ENCODE data around the gene RGS8. TPM values are rescaled to one million over a fixed set of nuclear protein-coding genes. Genes with fewer than 3 reads are reported as not detected.

RGS8 gene
- total RNA-seq, 1 donor: not detected

GRCh38 chr1:182688436-182689205, 4.2 kb upstream of the RGS8 start:
- DNase-seq (ENCODE audit: low read depth): no peak
- no peak for TF ChIP-seq CTCF (IDR thresholded peaks at IDR 0.05; ENCODE audit: insufficient read depth, low read length)
- no peak overlapping the region for H3K4me3 ChIP-seq (ENCODE audit: low read depth, low read length)

GRCh38 chr1:182687361-182687760, 3.0 kb upstream of the RGS8 start:
- DNase-seq (ENCODE audit: low read depth): no peak
- no peak overlapping the region for H3K4me3 ChIP-seq (ENCODE audit: low read depth, low read length)
- TF ChIP-seq CTCF (IDR thresholded peaks at IDR 0.05; ENCODE audit: insufficient read depth, low read length): no peak

GRCh38 chr1:182686446-182686845, 2.1 kb upstream of the RGS8 start:
- no peak for DNase-seq (ENCODE audit: low read depth)
- no peak overlapping the region for H3K4me3 ChIP-seq (ENCODE audit: low read depth, low read length)
- no peak for TF ChIP-seq CTCF (IDR thresholded peaks at IDR 0.05; ENCODE audit: insufficient read depth, low read length)

- no peak for TF ChIP-seq CTCF (IDR thresholded peaks at IDR 0.05; ENCODE audit: insufficient read depth, low read length)
- DNase-seq (ENCODE audit: low read depth): no peak
- no peak overlapping the region for H3K4me3 ChIP-seq (ENCODE audit: low read depth, low read length)
Measured at GRCh38 chr1:182685215-182685614, 828 bp upstream of the RGS8 start.

- DNase-seq (ENCODE audit: low read depth): no peak
- H3K4me3 ChIP-seq (ENCODE audit: low read depth, low read length): no peak overlapping the region
- no peak for TF ChIP-seq CTCF (IDR thresholded peaks at IDR 0.05; ENCODE audit: insufficient read depth, low read length)
Measured at GRCh38 chr1:182682898-182683501, 1.4 kb downstream of the RGS8 start.

GRCh38 chr1:182682406-182682805, 2.0 kb downstream of the RGS8 start:
- no peak for DNase-seq (ENCODE audit: low read depth)
- H3K4me3 ChIP-seq (ENCODE audit: low read depth, low read length): no peak overlapping the region
- TF ChIP-seq CTCF (IDR thresholded peaks at IDR 0.05; ENCODE audit: insufficient read depth, low read length): no peak
